Keratinocyte (primary cell): ENCODE measurements around the gene CRACR2A. TPM values are rescaled to one million over a fixed set of nuclear protein-coding genes. Genes with fewer than 3 reads are reported as not detected.

Experiments used
- DNase-seq: peaks from one replicate; pipeline ENCODE4 v3.0.0-alpha.2; 2011; ENCODE audit warnings: low read depth, missing footprints, low spot score
- FAIRE-seq: peaks from 2 replicates; lab custom pipeline; 2011; peaks lifted over from hg19 to GRCh38; lab: Jason Lieb, UNC
- H2AFZ ChIP-seq: 2 replicates; pipeline ENCODE4 v1.6.0; 2012; ENCODE audit warnings: low read length, control low read depth, inconsistent platforms; ENCODE audit not compliant: control insufficient read depth
- H3K27ac ChIP-seq: 2 replicates; pipeline ENCODE4 v1.5.1; 2011; ENCODE audit warnings: low read length; ENCODE audit not compliant: control insufficient read depth, insufficient read depth
- H3K27me3 ChIP-seq: 3 replicates; pipeline ENCODE4 v1.6.0; 2011; ENCODE audit warnings: low read length; ENCODE audit not compliant: control insufficient read depth, insufficient read depth; ENCODE audit errors: extremely low read depth
- H3K36me3 ChIP-seq, 2 experiments: 2 replicates in 1 of 2; 3 replicates in 1 of 2; pipeline ENCODE4 v1.5.1; 2011; ENCODE audit warnings: low read length in 2 of 2, mild to moderate bottlenecking in 1 of 2; ENCODE audit not compliant: control insufficient read depth in 2 of 2, insufficient read depth in 2 of 2; ENCODE audit errors: extremely low read depth in 1 of 2
- H3K4me1 ChIP-seq: 3 replicates; pipeline ENCODE4 v1.5.1; 2011; ENCODE audit warnings: low read length; ENCODE audit not compliant: control insufficient read depth, insufficient read depth; ENCODE audit errors: extremely low read depth
- H3K4me2 ChIP-seq: 3 replicates; pipeline ENCODE4 v1.6.0; 2011; ENCODE audit warnings: low read depth, low read length; ENCODE audit not compliant: control insufficient read depth, insufficient read depth; ENCODE audit errors: extremely low read depth
- H3K4me3 ChIP-seq, 3 experiments: fragments of 200-600 bp in 1 of 3; sonication (generic) in 1 of 3; 2 replicates in 2 of 3; 3 replicates in 1 of 3; pipeline ENCODE4 v1.5.1; 2011 to 2016; ENCODE audit warnings: low read length in 3 of 3, mild to moderate bottlenecking in 3 of 3, control low read depth in 2 of 3, inconsistent platforms in 1 of 3, low read depth in 1 of 3, mixed read lengths in 1 of 3, mixed run types in 1 of 3, moderate library complexity in 1 of 3; ENCODE audit not compliant: control insufficient read depth in 2 of 3, insufficient read depth in 2 of 3; ENCODE audit errors: extremely low read depth in 1 of 3
- H3K79me2 ChIP-seq: 2 replicates; pipeline ENCODE4 v1.6.0; 2012; ENCODE audit warnings: low read length; ENCODE audit not compliant: control insufficient read depth, insufficient read depth
- H3K9ac ChIP-seq: 3 replicates; pipeline ENCODE4 v1.6.0; 2011; ENCODE audit warnings: low read length; ENCODE audit not compliant: control insufficient read depth, insufficient read depth; ENCODE audit errors: extremely low read depth
- H3K9me1 ChIP-seq: 3 replicates; pipeline ENCODE4 v1.6.0; 2011; ENCODE audit warnings: low read length; ENCODE audit not compliant: control insufficient read depth, insufficient read depth; ENCODE audit errors: extremely low read depth
- H3K9me3 ChIP-seq: 2 replicates; pipeline ENCODE4 v1.5.1; 2012; ENCODE audit warnings: low read depth, low read length; ENCODE audit not compliant: control insufficient read depth
- H4K20me1 ChIP-seq: 3 replicates; pipeline ENCODE4 v1.6.0; 2011; ENCODE audit warnings: low read length; ENCODE audit not compliant: control insufficient read depth, insufficient read depth; ENCODE audit errors: extremely low read depth
- CTCF ChIP-seq, 3 experiments: IDR thresholded peaks in 1 of 3; conservative IDR thresholded peaks in 1 of 3; optimal IDR thresholded peaks in 1 of 3; 2 replicates in 2 of 3; 3 replicates in 1 of 3; pipeline versions ENCODE3 to v1.5.1; 2011; ENCODE audit warnings: low read length in 3 of 3, mild to moderate bottlenecking in 3 of 3, moderate library complexity in 2 of 3, control low read depth in 1 of 3, inconsistent platforms in 1 of 3; ENCODE audit not compliant: insufficient read depth in 2 of 3; ENCODE audit errors: extremely low read depth in 1 of 3
- EZH2 ChIP-seq: IDR thresholded peaks from one replicate; pipeline ENCODE4 v1.6.1; 2012; ENCODE audit warnings: inconsistent platforms, mild to moderate bottlenecking, low read length, moderate library complexity
- dilution Hi-C: fragments of 300-500 bp; cut with MboI; formaldehyde crosslinking; loops from one replicate; pipeline ENCODE4 v1.7.0; 2020; ENCODE audit warnings: low sequenced_read_pairs; ENCODE audit not compliant: extremely low pct_ligation_motif_present
- polyA plus RNA-seq, 5 experiments: library from polyadenylated mRNA; depleted of rRNA in 3 of 5; stranded (reverse) in 3 of 5; stranded (forward) in 1 of 5; unstranded in 1 of 5; fragments of >200 nt; gene quantifications; 1 replicate in 1 of 5; 2 replicates in 3 of 5; 3 replicates in 1 of 5; pipeline versions ENCODE4 v1.2.1 to v1.2.3, GENCODE V29; 2011 to 2012; ENCODE audit warnings: missing spikeins in 2 of 5, low read depth in 1 of 5, low replicate concordance in 1 of 5

CRACR2A gene
- polyA plus RNA-seq, 1 donor (not counting 4 experiments of a cell fraction or from before 2014, with no cell fraction given) = 0.30 TPM

DNA sequence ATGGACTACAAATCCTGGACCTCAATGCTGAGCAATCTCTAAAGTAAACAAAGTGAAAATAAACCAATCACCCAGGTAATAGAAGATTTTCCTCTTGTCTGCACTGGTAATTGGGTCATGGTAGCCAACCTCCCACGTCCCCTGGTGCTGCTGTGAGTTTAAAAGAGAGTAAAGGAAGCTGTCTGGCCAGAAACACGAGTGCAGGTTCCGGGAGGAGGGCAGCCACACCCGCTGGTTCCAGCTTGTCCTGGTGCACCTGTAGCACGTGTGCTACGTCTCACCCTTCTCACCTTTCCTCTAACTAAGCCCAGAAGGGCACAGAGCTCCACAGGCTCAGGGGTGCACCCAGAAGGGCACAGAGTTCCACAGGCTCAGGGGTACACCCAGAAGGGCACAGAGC lies 5.4 kb downstream of the CRACR2A start:
- TF ChIP-seq CTCF (optimal IDR thresholded peaks at IDR 0.05 in 1 of 3, IDR thresholded peaks at IDR 0.05 in 1 of 3, conservative IDR thresholded peaks at IDR 0.05 in 1 of 3; ENCODE audit: extremely low read depth in 1 of 3, insufficient read depth in 2 of 3, low read length in 3 of 3) (no peak), EZH2 (no peak)
- Histone ChIP-seq H3K36me3 (no peaks in the 10 kb centered on the region), H3K27ac (no peak overlapping the region), H4K20me1 (no peaks in the 10 kb centered on the region), H3K9ac (no peak overlapping the region), H3K4me3 (no peak overlapping the region), H3K4me2 (no peak overlapping the region), H3K4me1 (no peaks in the 10 kb centered on the region), H3K9me1 (no peaks in the 10 kb centered on the region), H3K79me2 (no peaks in the 10 kb centered on the region), H3K27me3 (peaks cover 10% of the 10 kb centered on the region), H2AFZ (no peak overlapping the region), H3K9me3 (no peaks in the 10 kb centered on the region)
- DNase-seq = no peak
- no peak for FAIRE-seq
- dilution Hi-C loops = no loop called here

DNA sequence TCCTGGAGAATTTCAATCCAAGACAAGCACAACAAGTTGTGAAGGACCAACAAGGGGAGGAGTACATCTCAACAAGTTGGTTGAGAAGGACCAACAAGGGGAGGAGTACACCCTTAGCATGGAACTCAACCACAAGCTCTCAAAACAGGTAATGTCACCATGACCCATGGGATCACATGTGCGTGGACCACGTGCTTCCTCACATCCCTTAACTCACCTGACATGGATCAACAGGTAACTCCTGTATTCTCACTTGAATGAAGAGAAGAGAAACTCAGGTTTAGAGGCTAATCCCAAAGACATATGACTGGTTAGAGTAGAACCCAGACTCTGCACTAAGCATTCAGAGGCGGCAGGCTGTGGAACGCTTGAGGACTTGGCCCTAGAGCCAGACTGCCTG lies 6.2 kb downstream of the CRACR2A start:
- Histone ChIP-seq H2AFZ (no peak overlapping the region), H3K4me3 (no peak overlapping the region), H3K27me3 (peaks cover 4% of the 10 kb centered on the region), H3K9ac (no peak overlapping the region), H3K79me2 (no peaks in the 10 kb centered on the region), H3K27ac (no peak overlapping the region), H3K9me1 (no peaks in the 10 kb centered on the region), H3K4me2 (no peak overlapping the region), H3K9me3 (no peaks in the 10 kb centered on the region), H3K36me3 (no peaks in the 10 kb centered on the region), H4K20me1 (no peaks in the 10 kb centered on the region), H3K4me1 (no peaks in the 10 kb centered on the region)
- dilution Hi-C loops = no loop called here
- DNase-seq (no peak), FAIRE-seq (no peak)
- TF ChIP-seq EZH2 (no peak), CTCF (optimal IDR thresholded peaks at IDR 0.05 in 1 of 3, IDR thresholded peaks at IDR 0.05 in 1 of 3, conservative IDR thresholded peaks at IDR 0.05 in 1 of 3; ENCODE audit: extremely low read depth in 1 of 3, insufficient read depth in 2 of 3, low read length in 3 of 3) (no peak)
